Panc1 (cell line): ENCODE data around the gene CDH23. TPM values are rescaled to one million over a fixed set of nuclear protein-coding genes. Genes with fewer than 3 reads are reported as not detected.

Experiments
- ATAC-seq: fragments of 200-7000 bp; cut with Tn5 transposase; 2 replicates; pipeline ENCODE4 v1.9.1; 2020; ENCODE audit warnings: mild to moderate bottlenecking, moderate library complexity
- BruUV-seq: library from RNA; stranded (reverse); fragments of 400-500 nt; replicated peaks from 2 replicates; lab custom pipeline; 2021; lab: Mats Ljungman, UMichigan
- CTCF ChIA-PET: fragments of 300-600 bp; sonication (Branson Sonifier 250); formaldehyde crosslinking; loops from one replicate; lab custom pipeline; 2022; ENCODE audit warnings: antibody characterized with exemption; lab: Charles Lee
- POLR2A ChIA-PET: fragments of 300-600 bp; sonication (Branson Sonifier 250); formaldehyde crosslinking; loops from one replicate; lab custom pipeline; 2022; ENCODE audit warnings: antibody characterized with exemption; lab: Charles Lee
- DNase-seq: peaks from one replicate; pipeline ENCODE4 v3.0.0-alpha.2; 2010; ENCODE audit warnings: low read depth, low spot score
- H3K27ac ChIP-seq: 2 replicates; pipeline ENCODE4 v1.5.1; 2011; ENCODE audit warnings: mild to moderate bottlenecking, low read length, inconsistent platforms
- H3K27me3 ChIP-seq: fragments of 200-500 bp; sonication (Bioruptor generic); 2 replicates; pipeline ENCODE4 v1.6.0; 2014; ENCODE audit warnings: low read length, inconsistent platforms; ENCODE audit not compliant: control insufficient read depth, insufficient read depth
- H3K36me3 ChIP-seq: fragments of 200-500 bp; sonication (Bioruptor generic); 2 replicates; pipeline ENCODE4 v1.5.1; 2014; ENCODE audit warnings: inconsistent platforms, mild to moderate bottlenecking, low read length, moderate library complexity; ENCODE audit not compliant: control insufficient read depth, insufficient read depth
- H3K4me1 ChIP-seq: 2 replicates; pipeline ENCODE4 v1.5.1; 2011; ENCODE audit warnings: inconsistent platforms, mild to moderate bottlenecking, low read length, moderate library complexity; ENCODE audit not compliant: control insufficient read depth, insufficient read depth
- H3K4me3 ChIP-seq, 2 experiments: 2 replicates each; pipeline ENCODE4 v1.5.1; 2011 to 2012; ENCODE audit warnings: low read depth in 2 of 2, low read length in 2 of 2, mild to moderate bottlenecking in 2 of 2, inconsistent platforms in 1 of 2, moderate library complexity in 1 of 2
- H3K9me3 ChIP-seq: fragments of 200-500 bp; sonication (Bioruptor generic); 2 replicates; pipeline ENCODE4 v1.5.1; 2014; ENCODE audit warnings: low read depth, mild to moderate bottlenecking, inconsistent platforms, low read length, moderate library complexity; ENCODE audit not compliant: control insufficient read depth, insufficient read depth
- CTCF ChIP-seq: fragments of 450-650 bp; IDR thresholded peaks from 2 replicates; pipeline ENCODE4 v1.5.1; 2017; ENCODE audit warnings: mild to moderate bottlenecking
- POLR2AphosphoS5 ChIP-seq: IDR thresholded peaks from 2 replicates; pipeline ENCODE4 v1.6.1; 2012; ENCODE audit warnings: mild to moderate bottlenecking, low read depth, low read length, moderate library complexity
- REST ChIP-seq, 2 experiments: IDR thresholded peaks; 2 replicates each; pipeline ENCODE4 v1.6.1; 2011 to 2012; ENCODE audit warnings: low read depth in 2 of 2, control low read depth in 1 of 2, low read length in 1 of 2, mild to moderate bottlenecking in 1 of 2, moderate library complexity in 1 of 2; ENCODE audit not compliant: insufficient read depth in 1 of 2
- SIN3A ChIP-seq: IDR thresholded peaks from 2 replicates; pipeline ENCODE4 v1.6.1; 2012; ENCODE audit warnings: low read depth, mild to moderate bottlenecking, low read length, moderate library complexity, borderline replicate concordance; ENCODE audit not compliant: insufficient read depth
- TCF7L2 ChIP-seq: IDR thresholded peaks from 2 replicates; pipeline ENCODE4 v1.6.1; 2011; ENCODE audit warnings: mild to moderate bottlenecking, low read depth, low read length, inconsistent platforms
- in situ Hi-C: cut with HindIII; loops from 2 replicates; pipeline ENCODE4 v1.10.0; 2016; ENCODE audit warnings: low sequenced_read_pairs, low pct_unique_long_range_greater_than_20kb
- intact Hi-C: fragments of 100-400 bp; cut with micrococcal nuclease; formaldehyde crosslinking; loops from one replicate; pipeline ENCODE4 v1.10.0; 2022; ENCODE audit not compliant: unreplicated experiment
- total RNA-seq: library from RNA; stranded (reverse); gene quantifications from one replicate; pipeline ENCODE4 v1.2.1, GENCODE V29; 2021; ENCODE audit not compliant: unreplicated experiment

The CDH23 gene
- total RNA-seq, 1 experiment from 2014 or later: 2.7 TPM

GRCh38 chr10:71478173-71478572 is 81.5 kb downstream of the CDH23 start:
- ChIA-PET CTCF (no interaction called here), POLR2A (no interaction called here)
- H3K27me3 ChIP-seq: peaks cover 20% of the 10 kb centered on the region; the same call in 1 of the 2 replicates
- TF ChIP-seq REST (IDR thresholded peaks at IDR 0.05; ENCODE audit: insufficient read depth in 1 of 2, low read depth in 2 of 2, low read length in 1 of 2) (no peak), POLR2AphosphoS5 (no peak), CTCF (no peak), TCF7L2 (no peak), SIN3A (no peak)
- H3K36me3 ChIP-seq: no peaks in the 10 kb centered on the region
- no peak overlapping the region for H3K4me3 ChIP-seq
- ATAC-seq (no peak), DNase-seq (no peak)
- intact Hi-C loops: no loop called here
- no peaks in the 10 kb centered on the region for H3K9me3 ChIP-seq
- no peak overlapping the region for H3K27ac ChIP-seq
- no TSS peak for BruUV-seq
- in situ Hi-C loops: no loop called here
- no peaks in the 10 kb centered on the region for H3K4me1 ChIP-seq

GRCh38 chr10:71478813-71479365 is 82.2 kb downstream of the CDH23 start:
- Histone ChIP-seq H3K9me3 (no peaks in the 10 kb centered on the region), H3K36me3 (no peaks in the 10 kb centered on the region), H3K27ac (no peak overlapping the region), H3K4me1 (no peaks in the 10 kb centered on the region), H3K27me3 (peaks cover 20% of the 10 kb centered on the region; the same call in 1 of the 2 replicates), H3K4me3 (no peak overlapping the region)
- intact Hi-C loops: no loop called here
- BruUV-seq: no TSS peak
- DNase-seq (no peak), ATAC-seq (no peak)
- TF ChIP-seq REST (IDR thresholded peaks at IDR 0.05; ENCODE audit: insufficient read depth in 1 of 2, low read depth in 2 of 2, low read length in 1 of 2) (no peak), CTCF (no peak), SIN3A (no peak), POLR2AphosphoS5 (no peak), TCF7L2 (no peak)
- in situ Hi-C loops: no loop called here
- CTCF ChIA-PET: no interaction called here
- POLR2A ChIA-PET: no interaction called here
